NB4 (cell line): ENCODE measurements around the gene DRD3.

Experiments
- MYC ChIP-seq: IDR thresholded peaks from 2 replicates; pipeline ENCODE4 v1.6.1; 2011; ENCODE audit warnings: low read depth, low read length
- POLR2A ChIP-seq: IDR thresholded peaks from 2 replicates; pipeline ENCODE4 v1.6.1; 2011; ENCODE audit warnings: mild to moderate bottlenecking; ENCODE audit not compliant: insufficient read length; ENCODE audit errors: extremely low read depth
- TF ChIP-seq, protein P1 (sequence below): IDR thresholded peaks from one replicate; pipeline ENCODE4 v1.5.1; 2012; ENCODE audit warnings: low read depth, low read length
- TF ChIP-seq, protein P2 (sequence below): IDR thresholded peaks from 2 replicates; pipeline ENCODE4 v1.6.1; 2011; ENCODE audit warnings: low read depth, low read length

- TF ChIP-seq, protein P1, sequence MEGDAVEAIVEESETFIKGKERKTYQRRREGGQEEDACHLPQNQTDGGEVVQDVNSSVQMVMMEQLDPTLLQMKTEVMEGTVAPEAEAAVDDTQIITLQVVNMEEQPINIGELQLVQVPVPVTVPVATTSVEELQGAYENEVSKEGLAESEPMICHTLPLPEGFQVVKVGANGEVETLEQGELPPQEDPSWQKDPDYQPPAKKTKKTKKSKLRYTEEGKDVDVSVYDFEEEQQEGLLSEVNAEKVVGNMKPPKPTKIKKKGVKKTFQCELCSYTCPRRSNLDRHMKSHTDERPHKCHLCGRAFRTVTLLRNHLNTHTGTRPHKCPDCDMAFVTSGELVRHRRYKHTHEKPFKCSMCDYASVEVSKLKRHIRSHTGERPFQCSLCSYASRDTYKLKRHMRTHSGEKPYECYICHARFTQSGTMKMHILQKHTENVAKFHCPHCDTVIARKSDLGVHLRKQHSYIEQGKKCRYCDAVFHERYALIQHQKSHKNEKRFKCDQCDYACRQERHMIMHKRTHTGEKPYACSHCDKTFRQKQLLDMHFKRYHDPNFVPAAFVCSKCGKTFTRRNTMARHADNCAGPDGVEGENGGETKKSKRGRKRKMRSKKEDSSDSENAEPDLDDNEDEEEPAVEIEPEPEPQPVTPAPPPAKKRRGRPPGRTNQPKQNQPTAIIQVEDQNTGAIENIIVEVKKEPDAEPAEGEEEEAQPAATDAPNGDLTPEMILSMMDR, result no peak
- TF ChIP-seq, protein P2, sequence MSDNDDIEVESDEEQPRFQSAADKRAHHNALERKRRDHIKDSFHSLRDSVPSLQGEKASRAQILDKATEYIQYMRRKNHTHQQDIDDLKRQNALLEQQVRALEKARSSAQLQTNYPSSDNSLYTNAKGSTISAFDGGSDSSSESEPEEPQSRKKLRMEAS, result no peak
- no peak for TF ChIP-seq POLR2A
- TF ChIP-seq MYC, result no peak
Measured at GRCh38 chr3:114133947-114134346, 44.9 kb downstream of the DRD3 start.
